ENCODE data around the gene MYMK. TPM values are rescaled to one million over a fixed set of nuclear protein-coding genes. Genes with fewer than 3 reads are reported as not detected.

Gene MYMK
- total and polyA plus RNA-seq, 2 of the 13 experiments (the other 11 are each of a cell fraction or from before 2014, with no cell fraction given) = not detected

- TF ChIP-seq ZNF503 (CRISPR knock-in tag; IDR thresholded peaks at IDR 0.05) = no peak
- TF ChIP-seq CEBPB (IDR thresholded peaks at IDR 0.05; ENCODE audit: borderline replicate concordance, low read depth, low read length) = no peak
- TF ChIP-seq RNF219 (CRISPR knock-in tag; IDR thresholded peaks at IDR 0.05) = no peak
- no peak for TF ChIP-seq MAF1 (CRISPR knock-in tag; IDR thresholded peaks at IDR 0.05; ENCODE audit: borderline replicate concordance)
- TF ChIP-seq MTERF4 (CRISPR knock-in tag; IDR thresholded peaks at IDR 0.05) = no peak
- TF ChIP-seq SNAPC2 (CRISPR knock-in tag; IDR thresholded peaks at IDR 0.05) = no peak
- TF ChIP-seq HMGXB3 (CRISPR knock-in tag; IDR thresholded peaks at IDR 0.05; ENCODE audit: borderline replicate concordance) = no peak
- peak; percentile 40; the same call in 1 of the 2 replicates for TF ChIP-seq HMG20A (CRISPR knock-in tag; IDR thresholded peaks at IDR 0.05; ENCODE audit: borderline replicate concordance)
- TF ChIP-seq ZNF225 (CRISPR knock-in tag; IDR thresholded peaks at IDR 0.05) = no peak
- no peak for TF ChIP-seq FOXP4 (CRISPR knock-in tag; IDR thresholded peaks at IDR 0.05)
Measured at GRCh38 chr9:133477992-133478850, 46.5 kb downstream of the MYMK start (continued).
